Left lung (tissue), 10 donors: Measurements from ENCODE around the gene SGPP2. TPM values are rescaled to one million over a fixed set of nuclear protein-coding genes. Genes with fewer than 3 reads are reported as not detected.
A peak's percentile ranks its signal among the peaks of the same experiment; 100 is the strongest.

Experiments
- ATAC-seq: fragments of 200-7000 bp; cut with Tn5 transposase; one replicate; pipeline ENCODE4 v1.9.1; 2020; ENCODE audit warnings: moderate library complexity
- DNase-seq, 4 donors: peaks; one replicate each; pipeline ENCODE4 v3.0.0-alpha.2; 2013 to 2020
- H3K27ac ChIP-seq, 2 donors: fragments of 200-600 bp; sonication (generic) in 1 of 2; one replicate each; pipeline versions ENCODE4 v1.5.0 to v1.8.0; 2020 to 2021
- H3K27me3 ChIP-seq, 2 donors: fragments of 200-600 bp; sonication (generic) in 1 of 2; one replicate each; pipeline versions ENCODE4 v1.5.0 to v1.8.0; 2020 to 2021
- H3K36me3 ChIP-seq, 2 donors: fragments of 200-600 bp; sonication (generic) in 1 of 2; one replicate each; pipeline versions ENCODE4 v1.5.0 to v1.8.0; 2020 to 2021
- H3K4me1 ChIP-seq, 2 donors: fragments of 200-600 bp; one replicate each; pipeline ENCODE4 v1.8.0; 2021
- H3K4me3 ChIP-seq, 2 donors: fragments of 200-600 bp; sonication (generic) in 1 of 2; one replicate each; pipeline versions ENCODE4 v1.5.0 to v1.8.0; 2020 to 2021; ENCODE audit warnings: mild to moderate bottlenecking in 1 of 2
- H3K9me3 ChIP-seq, 2 donors: fragments of 200-600 bp; sonication (generic) in 1 of 2; one replicate each; pipeline versions ENCODE4 v1.5.0 to v1.8.0; 2020 to 2021
- CTCF ChIP-seq, 2 donors: fragments of 200-600 bp; sonication (generic) in 1 of 2; IDR thresholded peaks; one replicate each; pipeline versions ENCODE4 v1.5.0 to v1.8.0; 2021; ENCODE audit warnings: antibody characterized with exemption in 2 of 2
- intact Hi-C, 2 donors: fragments of 100-400 bp; cut with DNase I; formaldehyde crosslinking; loops; one replicate each; pipeline versions ENCODE4 v1.11.2 to v1.14.2; 2022
- polyA plus RNA-seq, 6 donors: library from polyadenylated mRNA; unstranded; fragments of 120-200 nt; gene quantifications; one replicate each; pipeline ENCODE4 v1.2.1, GENCODE V29; 2013; ENCODE audit not compliant: insufficient read length in 6 of 6
- total RNA-seq, 2 donors: library from RNA; stranded (reverse); fragmentation: NEBNext Ultra II Directional; extraction: Animal tissue kit (Norgen Biotek cat#: 25700); gene quantifications; one replicate each; pipeline ENCODE4 v1.2.1, GENCODE V29; 2021
- donor health status: DM: no; HTN: yes; CAD: no.
- donor health status: DM: no; HTN: no; CAD: no.

Gene SGPP2
- total and polyA plus RNA-seq, 8 donors: 2.2 to 31.2 (median 5.9) TPM

- TF ChIP-seq CTCF (IDR thresholded peaks at IDR 0.05): no peak
- Histone ChIP-seq H3K27me3 (peaks cover 3 to 26% of the 10 kb centered on the region in 2 donors), H3K27ac (no peak overlapping the region), H3K9me3 (peaks cover 0 to 7% of the 10 kb centered on the region in 2 donors), H3K4me3 (no peak overlapping the region), H3K4me1 (peaks cover 0 to 6% of the 10 kb centered on the region in 2 donors), H3K36me3 (no peaks in the 10 kb centered on the region)
- DNase-seq (no peak), ATAC-seq (no peak)
- intact Hi-C loops: no loop called here
These were observed 5.6 kb upstream of the SGPP2 start for GRCh38 chr2:222418739-222419138.

- no peaks in the 10 kb centered on the region for H3K36me3 ChIP-seq
- peaks cover 21 to 43% of the 10 kb centered on the region in 2 donors for H3K27me3 ChIP-seq
- no peak overlapping the region for H3K4me3 ChIP-seq
- DNase-seq: no peak
- intact Hi-C loops: no loop called here
- TF ChIP-seq CTCF (IDR thresholded peaks at IDR 0.05): no peak
- no peak for ATAC-seq
- peaks cover 0 to 3% of the 10 kb centered on the region in 2 donors for H3K9me3 ChIP-seq
- peaks cover 0 to 17% of the 10 kb centered on the region in 2 donors for H3K4me1 ChIP-seq
- no peak overlapping the region for H3K27ac ChIP-seq
These were observed 3.8 kb upstream of the SGPP2 start for GRCh38 chr2:222420508-222420907.

- intact Hi-C loops: no loop called here
- DNase-seq: no peak
- Histone ChIP-seq H3K4me1 (peaks cover 0 to 22% of the 10 kb centered on the region in 2 donors), H3K4me3 (no peak overlapping the region), H3K27ac (no peak overlapping the region), H3K36me3 (no peaks in the 10 kb centered on the region), H3K9me3 (no peaks in the 10 kb centered on the region), H3K27me3 (peaks cover 24 to 55% of the 10 kb centered on the region in 2 donors)
- ATAC-seq: no peak
- TF ChIP-seq CTCF (IDR thresholded peaks at IDR 0.05): no peak
These were observed 2.7 kb upstream of the SGPP2 start for GRCh38 chr2:222421626-222422025.

- no peak for TF ChIP-seq CTCF (IDR thresholded peaks at IDR 0.05)
- H3K4me3 ChIP-seq: no peak overlapping the region
- no peaks in the 10 kb centered on the region for H3K9me3 ChIP-seq
- intact Hi-C loops: no loop called here
- DNase-seq (no peak), ATAC-seq (no peak)
- H3K27me3 ChIP-seq: peaks cover 24 to 56% of the 10 kb centered on the region in 2 donors
- H3K4me1 ChIP-seq: peaks cover 0 to 26% of the 10 kb centered on the region in 2 donors
- no peak overlapping the region for H3K27ac ChIP-seq
- no peaks in the 10 kb centered on the region for H3K36me3 ChIP-seq
These were observed 1.2 kb upstream of the SGPP2 start for GRCh38 chr2:222423186-222423585.

GRCh38 chr2:222423632-222424275 lies 589 bp upstream of the SGPP2 start:
- intact Hi-C loops: no loop called here
- peak in 3 of 4 donors; percentile 18 to 75 (median 56) for DNase-seq

More at GRCh38 chr2:222423632-222424275, 589 bp upstream of the SGPP2 start:
- H3K27me3 ChIP-seq: peaks cover 24 to 57% of the 10 kb centered on the region in 2 donors
- peak overlapping the region; percentile 52 to 61 for H3K4me3 ChIP-seq
- H3K27ac ChIP-seq: peak overlapping the region; percentile 56 to 70
- no peaks in the 10 kb centered on the region for H3K36me3 ChIP-seq
- TF ChIP-seq CTCF (IDR thresholded peaks at IDR 0.05): no peak
- no peaks in the 10 kb centered on the region for H3K9me3 ChIP-seq
- peak; percentile 54 for ATAC-seq
- peaks cover 0 to 26% of the 10 kb centered on the region in 2 donors for H3K4me1 ChIP-seq
